VCaP (cell line): ENCODE measurements around the gene DUS3L.
"Not testable (repeated sequence)": the region's sequence is repeated elsewhere in the genome, so short reads cannot be mapped to it uniquely, and the experiment has no call there.

Experiments
- H3K27ac ChIP-seq: fragments of 450-650 bp; 2 replicates; pipeline ENCODE4 v1.5.1; 2017
- TF ChIP-seq, protein P1 (sequence below): fragments of 450-650 bp; conservative IDR thresholded peaks from 2 replicates; pipeline ENCODE4 v1.5.1; 2017; ENCODE audit warnings: mild to moderate bottlenecking, moderate library complexity

Gene DUS3L

GRCh38 chr19:5785423-5785822, 5.5 kb downstream of the DUS3L start:
- no peak overlapping the region for H3K27ac ChIP-seq
- TF ChIP-seq, protein P1, sequence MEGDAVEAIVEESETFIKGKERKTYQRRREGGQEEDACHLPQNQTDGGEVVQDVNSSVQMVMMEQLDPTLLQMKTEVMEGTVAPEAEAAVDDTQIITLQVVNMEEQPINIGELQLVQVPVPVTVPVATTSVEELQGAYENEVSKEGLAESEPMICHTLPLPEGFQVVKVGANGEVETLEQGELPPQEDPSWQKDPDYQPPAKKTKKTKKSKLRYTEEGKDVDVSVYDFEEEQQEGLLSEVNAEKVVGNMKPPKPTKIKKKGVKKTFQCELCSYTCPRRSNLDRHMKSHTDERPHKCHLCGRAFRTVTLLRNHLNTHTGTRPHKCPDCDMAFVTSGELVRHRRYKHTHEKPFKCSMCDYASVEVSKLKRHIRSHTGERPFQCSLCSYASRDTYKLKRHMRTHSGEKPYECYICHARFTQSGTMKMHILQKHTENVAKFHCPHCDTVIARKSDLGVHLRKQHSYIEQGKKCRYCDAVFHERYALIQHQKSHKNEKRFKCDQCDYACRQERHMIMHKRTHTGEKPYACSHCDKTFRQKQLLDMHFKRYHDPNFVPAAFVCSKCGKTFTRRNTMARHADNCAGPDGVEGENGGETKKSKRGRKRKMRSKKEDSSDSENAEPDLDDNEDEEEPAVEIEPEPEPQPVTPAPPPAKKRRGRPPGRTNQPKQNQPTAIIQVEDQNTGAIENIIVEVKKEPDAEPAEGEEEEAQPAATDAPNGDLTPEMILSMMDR: no peak

GRCh38 chr19:5784581-5785147, 6.3 kb downstream of the DUS3L start, which contains the start of gene PRR22:
TSS of gene PRR22 (minus strand) at chr19:5784746. CDS start at chr19:5784660, 86 bp downstream.
- TF ChIP-seq, protein P1: no peak
- no peak within 1 kb of the TSS for H3K27ac ChIP-seq

DNA sequence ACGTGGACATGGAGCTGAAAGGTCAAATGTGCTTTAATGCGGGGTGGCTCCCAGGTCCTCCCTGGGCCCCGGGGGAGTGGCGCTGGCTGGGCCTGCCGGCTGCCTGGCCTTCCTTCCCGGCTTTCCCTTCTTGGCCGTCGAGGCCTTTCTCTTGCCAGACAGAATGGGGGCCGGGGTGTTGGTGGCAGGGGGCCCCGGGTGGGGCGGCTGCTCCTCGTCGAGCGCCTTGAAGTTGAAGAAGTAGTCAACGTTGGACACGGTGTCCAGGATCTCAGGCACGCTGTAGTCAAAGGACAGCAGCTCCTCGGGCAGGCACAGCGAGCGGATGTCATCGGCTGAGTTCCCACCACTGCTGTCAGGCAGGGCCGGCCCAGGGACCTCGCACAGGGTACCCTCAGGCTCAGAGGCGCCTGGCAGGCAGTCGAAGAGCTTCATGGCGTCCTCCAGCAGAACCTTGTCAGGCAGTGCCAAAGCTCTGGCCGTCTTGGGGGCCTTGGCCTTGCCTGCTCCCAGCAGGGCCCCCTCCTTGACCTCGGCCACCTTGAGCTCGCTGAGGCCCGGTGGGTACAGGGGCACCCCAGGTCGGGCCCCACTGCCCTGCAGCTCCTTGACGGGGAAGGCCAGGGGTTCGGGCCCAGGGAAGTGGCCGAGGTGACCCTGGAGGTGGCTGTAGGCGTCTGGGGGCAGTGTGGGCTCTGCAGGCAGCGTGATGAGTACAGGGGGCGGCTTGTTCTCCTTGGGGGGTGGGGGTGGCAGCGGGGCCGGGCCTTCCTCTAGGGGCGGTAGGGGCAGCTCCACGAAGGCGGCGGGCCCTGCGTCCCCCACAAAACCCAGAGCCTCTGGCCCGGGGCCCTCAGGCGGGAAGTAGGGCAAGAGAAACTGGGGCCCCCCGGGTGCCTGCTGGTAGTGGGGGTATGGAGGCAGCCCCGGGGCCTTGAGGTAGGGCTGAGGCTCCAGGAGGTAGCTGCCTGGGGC, 7.7 kb downstream of the DUS3L start:
- H3K27ac ChIP-seq: no peak overlapping the region
- TF ChIP-seq, protein P1: no peak

DNA sequence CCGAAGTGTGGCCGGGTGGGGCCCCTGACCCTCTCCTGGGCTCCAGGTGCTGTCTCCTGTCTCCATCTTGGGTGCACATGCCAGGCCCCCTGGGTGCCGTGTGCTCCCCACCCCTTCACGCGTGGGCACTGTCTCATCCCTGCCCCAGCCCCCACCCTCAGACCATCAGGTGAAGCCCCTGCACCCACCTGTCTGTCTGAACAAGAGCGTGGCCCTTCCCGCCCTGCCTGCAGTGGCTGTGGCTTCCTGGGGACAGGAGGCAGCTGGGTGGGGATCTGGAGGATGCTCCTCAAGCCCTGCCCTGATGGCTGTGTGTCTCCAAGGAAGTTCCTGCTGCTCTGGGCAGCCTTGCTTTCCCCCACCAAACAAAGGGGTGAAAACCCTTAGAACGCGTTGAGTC, 8.6 kb downstream of the DUS3L start:
- H3K27ac ChIP-seq: no peak overlapping the region
- TF ChIP-seq, protein P1: no peak

- not testable (repeated sequence) for H3K27ac ChIP-seq
Observed at GRCh38 chr19:5780916-5781315, 10.0 kb downstream of the DUS3L start.

GRCh38 chr19:5778402-5778801, 12.6 kb downstream of the DUS3L start:
- TF ChIP-seq, protein P1: no peak
- H3K27ac ChIP-seq: no peak overlapping the region

- TF ChIP-seq, protein P1: no peak
Observed at GRCh38 chr19:5775668-5776309, 15.2 kb downstream of the DUS3L start.

More at GRCh38 chr19:5775668-5776309, 15.2 kb downstream of the DUS3L start:
- no peak overlapping the region for H3K27ac ChIP-seq
